Mucosa of stomach (tissue), 1 donor: ENCODE data around the gene PCDH1.

Experiments
- H3K27me3 ChIP-seq: one replicate; pipeline ENCODE4 v1.7.0; 2013; ENCODE audit warnings: mild to moderate bottlenecking, low read length; ENCODE audit not compliant: control insufficient read depth, insufficient read depth
- H3K36me3 ChIP-seq: one replicate; pipeline ENCODE4 v1.7.0; 2013; ENCODE audit warnings: low read length; ENCODE audit not compliant: control insufficient read depth, insufficient read depth
- H3K4me1 ChIP-seq: one replicate; pipeline ENCODE4 v1.7.0; 2013; ENCODE audit warnings: mild to moderate bottlenecking, low read length; ENCODE audit not compliant: control insufficient read depth, insufficient read depth
- H3K4me3 ChIP-seq: one replicate; pipeline ENCODE4 v1.7.0; 2013; ENCODE audit warnings: low read length
- H3K9ac ChIP-seq: one replicate; pipeline ENCODE4 v1.7.0; 2013; ENCODE audit warnings: mild to moderate bottlenecking, low read length, moderate library complexity
- H3K9me3 ChIP-seq: one replicate; pipeline ENCODE4 v1.7.0; 2013; ENCODE audit warnings: mild to moderate bottlenecking, low read length, moderate library complexity; ENCODE audit not compliant: control insufficient read depth
- donor health status: Pancreatic carcinoma.

PCDH1 gene

DNA sequence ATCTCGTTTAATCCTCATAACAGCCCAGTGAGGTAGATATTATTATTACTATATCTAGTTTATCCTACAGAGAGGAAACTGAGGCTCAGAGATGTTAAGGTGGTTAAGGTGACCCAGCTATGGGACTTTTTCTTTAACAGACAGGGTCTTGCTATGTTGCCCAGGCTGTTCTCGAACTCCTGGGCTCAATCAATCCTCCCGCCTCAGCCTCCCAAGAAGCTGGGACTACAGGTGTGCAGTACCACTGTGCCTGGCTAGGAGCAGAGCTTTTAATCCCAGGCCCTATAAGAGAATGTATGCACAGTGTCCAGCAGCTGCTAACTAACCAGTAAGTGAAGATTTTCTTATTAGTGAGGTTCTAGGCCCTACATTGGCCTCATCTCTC is 62.4 kb downstream of the PCDH1 start:
- Histone ChIP-seq H3K27me3 (peaks cover 13% of the 10 kb centered on the region), H3K4me3 (no peak overlapping the region), H3K4me1 (peaks cover 8% of the 10 kb centered on the region)

DNA sequence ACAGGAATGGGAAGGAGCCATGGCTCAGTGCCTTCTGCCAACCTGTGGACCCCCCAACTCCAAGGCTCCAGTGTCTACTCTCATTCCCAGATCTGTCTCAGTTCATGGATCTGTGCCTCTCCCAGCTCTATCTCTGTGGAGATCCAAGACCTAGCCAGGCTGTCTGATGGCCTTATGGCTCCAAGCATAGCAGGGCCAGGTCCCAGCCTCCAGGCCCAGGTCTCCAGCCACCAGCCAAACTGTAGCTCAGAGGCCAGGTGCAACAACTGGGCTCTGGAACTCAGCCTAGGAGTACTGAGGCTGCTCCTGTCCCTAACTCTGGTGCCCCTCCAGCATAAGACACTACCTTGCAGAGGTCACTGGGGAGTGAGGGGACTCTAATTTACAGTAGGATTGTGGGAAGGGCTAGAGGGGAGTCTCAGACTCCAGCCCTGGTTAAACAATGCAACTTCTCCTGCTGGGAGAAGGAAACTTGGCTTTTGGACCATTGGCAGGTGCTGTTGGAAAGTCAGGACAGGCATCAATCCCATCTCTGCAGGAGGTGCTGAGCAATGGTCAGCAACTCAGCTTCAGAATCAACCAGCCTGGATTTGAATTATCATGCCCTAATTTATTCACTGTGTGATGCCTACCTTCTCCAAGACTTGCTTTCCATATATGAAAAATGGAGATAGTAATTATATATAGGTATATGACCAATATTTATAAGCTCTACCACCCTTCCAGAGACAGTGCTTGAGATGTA is 63.0 kb downstream of the PCDH1 start:
- Histone ChIP-seq H3K4me1 (peaks cover 8% of the 10 kb centered on the region), H3K4me3 (no peak overlapping the region), H3K9ac (no peak overlapping the region), H3K36me3 (no peaks in the 10 kb centered on the region), H3K27me3 (peaks cover 17% of the 10 kb centered on the region), H3K9me3 (no peaks in the 10 kb centered on the region)

More for the DNA sequence above, 62.4 kb downstream of the PCDH1 start:
- Histone ChIP-seq H3K9me3 (no peaks in the 10 kb centered on the region), H3K9ac (no peak overlapping the region), H3K36me3 (no peaks in the 10 kb centered on the region)

DNA sequence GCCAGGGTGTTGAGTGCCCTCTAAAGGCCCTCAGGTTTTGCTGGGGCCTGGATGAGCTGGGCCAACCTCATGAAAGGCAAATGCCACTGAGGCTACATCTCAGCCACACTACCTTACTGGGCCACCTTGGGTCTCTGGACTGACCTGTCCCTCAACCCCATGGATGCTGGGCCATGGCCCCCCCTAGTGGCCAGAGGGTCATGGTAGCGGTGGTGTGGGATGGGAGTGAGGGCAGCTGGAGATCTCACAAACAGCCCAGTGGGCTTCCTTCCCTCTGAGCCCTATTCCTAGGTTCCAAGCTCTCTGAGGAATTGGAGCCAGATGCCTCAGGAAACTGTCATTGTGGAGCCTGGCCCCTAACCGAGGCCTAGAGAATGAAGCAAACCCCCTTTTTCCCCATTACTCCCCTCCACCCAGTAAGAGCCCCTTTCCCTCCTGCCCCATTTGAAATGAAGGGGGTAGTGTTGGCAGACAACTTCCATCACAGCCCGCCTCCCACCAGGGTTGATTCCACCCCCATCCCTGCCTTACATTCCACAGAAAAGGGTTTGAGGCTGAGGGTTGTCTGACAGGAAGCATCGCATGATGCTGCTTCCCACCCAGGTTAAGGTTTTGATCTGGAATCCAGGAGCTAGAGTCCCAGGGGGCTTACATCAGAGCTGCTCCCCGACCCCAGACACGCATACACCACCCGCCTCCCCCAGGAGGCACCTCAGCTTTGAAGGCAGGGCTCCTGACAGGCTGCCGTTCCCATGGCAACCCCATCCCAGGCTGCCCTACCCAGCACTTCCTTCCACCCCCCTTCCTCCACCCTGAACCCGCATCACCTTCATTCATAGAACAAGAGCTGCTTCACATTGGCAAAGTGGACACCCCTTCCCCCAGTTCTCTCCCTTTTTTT is 63.9 kb downstream of the PCDH1 start:
- Histone ChIP-seq H3K36me3 (no peaks in the 10 kb centered on the region), H3K27me3 (peaks cover 17% of the 10 kb centered on the region), H3K9ac (no peak overlapping the region), H3K4me3 (no peak overlapping the region), H3K9me3 (no peaks in the 10 kb centered on the region), H3K4me1 (peaks cover 8% of the 10 kb centered on the region)

DNA sequence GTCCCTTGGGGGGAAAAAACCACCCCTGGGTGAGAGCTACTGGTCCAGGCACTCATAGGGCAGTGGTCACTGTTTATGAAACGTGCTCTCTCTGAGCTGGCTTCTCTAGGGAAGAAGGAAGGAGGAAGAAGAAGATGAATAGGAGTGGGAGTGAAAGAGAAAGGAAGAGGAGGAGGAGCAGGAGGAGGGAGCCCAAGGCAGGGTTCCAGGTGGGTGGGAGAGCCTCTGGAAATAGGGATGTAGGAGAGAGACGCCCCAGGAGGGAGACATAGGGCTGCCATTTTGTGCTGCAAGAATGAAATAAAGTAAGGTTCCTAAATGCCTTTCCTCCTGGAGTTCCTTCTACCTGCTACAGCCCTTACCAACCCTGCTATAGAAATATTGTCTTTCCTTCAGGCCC is 65.7 kb downstream of the PCDH1 start:
- Histone ChIP-seq H3K27me3 (peaks cover 17% of the 10 kb centered on the region), H3K4me3 (no peak overlapping the region), H3K9ac (no peak overlapping the region), H3K9me3 (no peaks in the 10 kb centered on the region), H3K4me1 (peaks cover 8% of the 10 kb centered on the region), H3K36me3 (no peaks in the 10 kb centered on the region)

DNA sequence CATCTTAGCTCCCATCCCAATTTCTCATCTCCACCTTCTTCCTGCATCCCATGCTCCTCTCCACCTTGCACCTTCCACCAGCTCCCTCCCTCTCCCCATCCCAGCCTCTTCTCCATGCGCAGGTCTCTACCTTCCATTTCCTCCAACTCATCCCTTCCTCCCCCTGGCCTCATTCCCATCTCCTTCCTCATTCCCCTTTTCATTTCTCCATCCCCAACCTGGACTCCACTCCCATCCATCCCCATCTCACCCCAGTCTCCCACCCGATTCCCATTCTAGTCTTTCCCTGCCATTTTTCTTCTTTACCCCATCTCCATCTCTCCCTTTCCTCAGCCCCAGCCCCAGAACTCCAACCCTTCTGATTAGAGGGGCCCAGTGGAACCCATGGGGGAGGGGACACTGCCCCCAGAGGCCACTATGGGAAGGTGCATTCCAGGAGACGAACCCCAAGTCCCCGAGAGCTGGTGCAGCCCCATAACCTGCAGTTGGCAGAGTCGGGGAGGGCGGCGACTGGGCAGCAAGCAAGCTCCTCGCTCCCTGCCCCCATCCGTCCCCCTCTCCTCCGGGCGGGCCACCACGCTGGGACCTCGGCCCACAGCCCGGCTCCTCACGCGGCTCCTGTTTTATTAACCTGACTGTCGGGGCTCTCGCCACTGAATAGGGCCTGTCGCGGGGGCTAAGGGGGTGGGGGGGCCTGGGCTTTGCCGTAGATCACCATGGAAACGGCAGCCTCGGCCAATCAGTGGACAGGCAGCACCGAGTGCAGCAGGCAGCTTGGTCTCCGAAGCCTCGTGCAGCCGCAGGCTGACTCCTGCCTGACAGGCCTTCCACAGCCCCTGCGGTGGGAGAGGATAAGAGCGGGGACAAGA is 66.7 kb downstream of the PCDH1 start:
- Histone ChIP-seq H3K9me3 (no peaks in the 10 kb centered on the region), H3K36me3 (no peaks in the 10 kb centered on the region), H3K9ac (no peak overlapping the region), H3K4me3 (no peak overlapping the region), H3K27me3 (peaks cover 17% of the 10 kb centered on the region), H3K4me1 (peaks cover 10% of the 10 kb centered on the region)

DNA sequence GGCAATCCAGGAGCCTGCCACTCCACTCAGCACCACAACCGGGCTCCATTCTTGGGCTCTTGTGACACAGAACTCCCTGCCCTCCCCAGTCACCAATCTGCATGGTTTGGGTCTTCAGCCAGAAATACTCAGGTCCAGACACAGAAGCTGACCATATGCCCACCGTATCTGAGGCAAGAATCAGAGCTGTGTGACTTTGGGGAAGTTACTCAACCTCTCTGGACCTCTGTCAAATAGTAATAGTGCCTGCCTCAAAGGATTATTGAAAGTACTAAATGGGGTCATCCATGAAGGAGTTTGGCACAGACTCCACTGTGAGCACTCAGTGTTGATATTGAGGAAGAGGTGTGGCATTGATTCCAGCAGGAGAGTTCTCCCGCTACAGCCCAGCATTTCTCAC is 67.5 kb downstream of the PCDH1 start:
- peaks cover 24% of the 10 kb centered on the region for H3K27me3 ChIP-seq
- peaks cover 10% of the 10 kb centered on the region for H3K4me1 ChIP-seq
- no peaks in the 10 kb centered on the region for H3K36me3 ChIP-seq
- no peak overlapping the region for H3K9ac ChIP-seq
- H3K9me3 ChIP-seq, result no peaks in the 10 kb centered on the region
- no peak overlapping the region for H3K4me3 ChIP-seq

DNA sequence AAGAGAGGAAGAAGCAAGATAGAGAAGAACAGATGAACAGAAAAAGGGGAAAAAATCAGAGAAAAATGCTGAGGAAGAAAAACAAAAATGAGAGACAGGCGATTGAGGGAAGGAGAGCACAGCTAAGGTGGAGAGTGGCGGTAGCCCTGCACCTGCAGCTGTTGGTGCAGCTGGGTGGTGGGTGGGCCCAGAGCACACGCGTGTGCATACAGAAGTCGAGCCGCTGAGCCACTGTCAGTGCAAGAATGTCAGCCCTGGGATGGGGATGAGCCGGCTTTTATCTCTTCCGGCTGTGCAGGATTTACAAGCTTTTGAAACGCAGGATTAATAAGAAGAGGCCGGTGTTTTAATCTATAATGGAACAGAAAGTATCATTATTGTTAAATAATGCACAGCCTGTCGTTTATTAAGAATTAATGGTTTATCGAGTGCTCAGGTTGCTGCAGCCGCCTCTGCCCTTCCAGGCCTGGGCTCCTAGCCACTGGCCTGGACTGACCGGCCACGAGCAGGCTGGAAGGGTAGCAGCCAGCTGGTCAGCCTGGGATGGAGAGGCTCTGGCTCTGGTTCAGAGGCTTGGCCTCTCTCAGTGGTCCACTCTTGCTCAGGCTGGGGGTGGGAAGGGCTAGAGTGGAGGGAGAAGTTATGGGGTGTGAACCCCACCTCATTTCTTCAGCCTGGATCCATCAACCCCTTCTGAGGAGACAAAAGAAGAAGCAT is 68.7 kb downstream of the PCDH1 start:
- peaks cover 9% of the 10 kb centered on the region for H3K4me1 ChIP-seq

DNA sequence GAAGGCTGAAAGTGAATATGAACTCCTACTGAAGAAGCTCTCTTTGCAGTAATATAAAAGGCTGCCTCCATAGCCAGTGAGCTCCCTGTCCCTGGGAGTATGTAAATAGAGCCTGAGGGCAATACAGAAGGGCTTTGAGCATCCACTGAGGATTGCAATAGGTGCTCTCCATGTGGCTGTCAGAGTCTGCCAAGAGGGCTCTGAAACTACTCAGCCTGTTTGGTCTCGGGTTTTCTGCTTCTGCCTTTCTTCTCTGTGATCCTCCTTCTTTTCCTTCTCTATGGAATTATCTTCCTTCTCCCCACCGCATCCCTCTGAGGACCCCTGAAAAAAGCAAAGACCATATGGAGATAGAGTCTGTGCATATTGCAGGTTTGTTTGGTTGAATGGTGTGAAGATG is 69.4 kb downstream of the PCDH1 start:
- Histone ChIP-seq H3K36me3 (no peaks in the 10 kb centered on the region), H3K4me3 (no peak overlapping the region), H3K4me1 (peaks cover 2% of the 10 kb centered on the region), H3K27me3 (peaks cover 32% of the 10 kb centered on the region), H3K9ac (no peak overlapping the region), H3K9me3 (no peaks in the 10 kb centered on the region)

More for the DNA sequence above, 68.7 kb downstream of the PCDH1 start:
- Histone ChIP-seq H3K9me3 (no peaks in the 10 kb centered on the region), H3K9ac (no peak overlapping the region), H3K36me3 (no peaks in the 10 kb centered on the region), H3K4me3 (no peak overlapping the region), H3K27me3 (peaks cover 32% of the 10 kb centered on the region)

DNA sequence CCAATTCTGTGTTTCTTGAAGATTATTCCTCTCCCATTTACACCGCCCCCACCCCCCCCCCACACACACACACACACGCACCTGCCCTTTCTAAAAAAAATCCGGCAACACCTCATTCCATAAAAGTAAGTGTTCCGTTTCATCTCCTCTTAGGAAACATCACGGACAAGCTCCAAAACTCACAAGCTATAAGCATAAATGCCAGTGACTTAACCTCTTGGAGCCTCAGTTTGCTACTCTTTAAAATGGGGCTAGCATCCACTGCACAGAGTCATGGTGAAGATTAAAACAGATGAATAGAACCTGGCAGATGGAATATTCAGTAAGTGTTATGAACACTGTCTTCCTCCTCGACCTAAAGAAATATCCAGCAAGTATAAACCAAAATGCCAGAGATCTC is 70.5 kb downstream of the PCDH1 start:
- Histone ChIP-seq H3K36me3 (no peaks in the 10 kb centered on the region), H3K4me3 (no peak overlapping the region), H3K9me3 (no peaks in the 10 kb centered on the region), H3K9ac (no peak overlapping the region), H3K4me1 (peaks cover 2% of the 10 kb centered on the region), H3K27me3 (peaks cover 35% of the 10 kb centered on the region)

DNA sequence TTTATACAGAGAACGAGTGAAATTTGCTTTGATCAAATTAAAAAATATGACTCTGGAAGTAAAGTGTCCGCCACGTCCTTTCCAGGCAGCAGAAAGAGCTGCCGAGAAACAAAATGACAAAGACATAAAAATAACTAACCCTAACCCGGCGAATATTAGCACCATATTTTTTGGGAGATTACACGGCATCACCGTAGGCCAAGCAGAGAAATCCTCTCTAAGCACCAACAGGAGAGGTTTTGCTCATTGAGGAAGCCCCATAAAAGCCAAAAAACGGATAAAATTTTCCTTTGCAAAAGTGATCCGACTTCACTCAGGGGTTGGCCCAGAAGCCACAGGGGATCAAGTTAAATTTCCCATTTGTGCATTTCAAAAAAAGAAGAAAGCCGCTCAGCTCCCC is 70.9 kb downstream of the PCDH1 start:
- H3K9me3 ChIP-seq, result no peaks in the 10 kb centered on the region
- no peak overlapping the region for H3K9ac ChIP-seq
- H3K27me3 ChIP-seq, result peaks cover 35% of the 10 kb centered on the region

DNA sequence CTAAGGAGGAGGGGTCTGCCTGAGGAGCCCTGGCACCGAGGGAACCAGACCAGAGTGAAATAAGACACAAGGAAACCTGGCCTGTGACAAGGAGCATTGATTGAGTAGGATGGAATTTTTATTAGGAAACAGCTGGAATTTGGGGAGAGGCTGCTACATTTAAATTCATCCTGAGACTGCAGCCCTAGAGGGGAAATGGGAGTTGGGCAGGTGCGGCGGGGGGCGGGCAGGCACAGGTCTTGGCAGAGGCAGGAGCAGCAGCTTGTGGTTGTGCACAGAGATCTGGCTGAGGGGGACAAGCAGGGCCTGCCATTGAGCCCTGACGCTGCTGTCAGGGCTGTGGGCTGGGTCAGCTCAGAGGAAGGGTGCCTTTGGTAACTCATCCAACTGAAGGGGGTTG is 71.6 kb downstream of the PCDH1 start:
- Histone ChIP-seq H3K4me1 (peaks cover 2% of the 10 kb centered on the region), H3K36me3 (no peaks in the 10 kb centered on the region), H3K4me3 (no peak overlapping the region), H3K27me3 (peaks cover 30% of the 10 kb centered on the region), H3K9me3 (no peaks in the 10 kb centered on the region), H3K9ac (no peak overlapping the region)

More for the DNA sequence above, 70.9 kb downstream of the PCDH1 start:
- H3K4me1 ChIP-seq, result peaks cover 2% of the 10 kb centered on the region
- H3K36me3 ChIP-seq, result no peaks in the 10 kb centered on the region
- H3K4me3 ChIP-seq, result no peak overlapping the region
